Spleen (tissue), 7 donors: Measurements from ENCODE around the gene DHX32.

Source experiments
- POLR2AphosphoS5 ChIP-seq, 3 donors: sonication (generic); formaldehyde crosslinking; IDR thresholded peaks; one replicate each; pipeline ENCODE4 v1.5.1; 2017; ENCODE audit warnings: antibody characterized with exemption in 3 of 3
- TF ChIP-seq, protein P1 (sequence below), 11 experiments: fragments of 200-600 bp in 7 of 11; fragments of 450-650 bp in 4 of 11; sonication (generic) in 4 of 11; IDR thresholded peaks in 8 of 11; conservative IDR thresholded peaks in 3 of 11; 1 replicate in 7 of 11; 2 replicates in 4 of 11; pipeline versions ENCODE4 v1.4.0 to v1.8.0; 2016 to 2021; ENCODE audit warnings: antibody characterized with exemption in 11 of 11, inconsistent platforms in 4 of 11, mild to moderate bottlenecking in 1 of 11
- donor health status: DM: no; HTN: no; CAD: no; lungs with moderate emphysema.
- donor health status: DM: no; HTN: no; CAD: no.
- donor health status: DM: no; HTN: no; CAD: no.

DNA sequence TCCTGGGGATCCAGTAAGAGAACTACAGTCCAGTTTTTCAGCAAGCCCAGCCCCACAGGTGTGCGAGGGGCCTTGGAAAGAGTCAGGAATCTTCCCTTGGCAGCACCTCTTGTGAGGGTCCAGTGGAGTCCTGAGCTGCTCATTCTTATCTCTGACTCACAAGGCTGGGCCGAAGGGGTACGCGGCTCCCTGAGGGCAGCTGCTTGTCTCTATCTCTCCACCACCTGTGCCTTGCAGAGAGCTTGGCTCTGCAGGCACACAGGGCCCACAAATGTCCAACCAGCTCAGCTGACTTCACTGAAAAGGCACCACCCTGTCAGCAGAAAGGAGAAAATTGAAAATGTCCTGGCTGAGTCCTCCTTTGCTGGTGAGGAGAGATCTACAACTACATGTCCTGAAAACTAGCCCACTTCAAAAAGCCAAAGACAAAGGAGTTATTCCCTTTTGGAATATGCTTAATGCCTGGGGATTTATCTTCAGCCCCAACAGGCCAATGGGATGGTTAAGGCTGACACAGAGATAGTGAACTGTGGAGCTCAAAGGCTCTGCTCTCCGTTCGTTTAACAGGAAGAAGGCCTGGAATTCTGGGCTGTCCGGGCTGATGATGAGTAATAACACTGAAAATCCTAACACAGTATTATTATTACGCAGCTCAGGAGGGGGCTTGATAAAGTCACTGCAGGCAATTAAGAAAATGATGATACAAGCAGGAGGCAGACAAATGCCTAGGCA, 81.5 kb downstream of the DHX32 start:
- TF ChIP-seq, protein P1, sequence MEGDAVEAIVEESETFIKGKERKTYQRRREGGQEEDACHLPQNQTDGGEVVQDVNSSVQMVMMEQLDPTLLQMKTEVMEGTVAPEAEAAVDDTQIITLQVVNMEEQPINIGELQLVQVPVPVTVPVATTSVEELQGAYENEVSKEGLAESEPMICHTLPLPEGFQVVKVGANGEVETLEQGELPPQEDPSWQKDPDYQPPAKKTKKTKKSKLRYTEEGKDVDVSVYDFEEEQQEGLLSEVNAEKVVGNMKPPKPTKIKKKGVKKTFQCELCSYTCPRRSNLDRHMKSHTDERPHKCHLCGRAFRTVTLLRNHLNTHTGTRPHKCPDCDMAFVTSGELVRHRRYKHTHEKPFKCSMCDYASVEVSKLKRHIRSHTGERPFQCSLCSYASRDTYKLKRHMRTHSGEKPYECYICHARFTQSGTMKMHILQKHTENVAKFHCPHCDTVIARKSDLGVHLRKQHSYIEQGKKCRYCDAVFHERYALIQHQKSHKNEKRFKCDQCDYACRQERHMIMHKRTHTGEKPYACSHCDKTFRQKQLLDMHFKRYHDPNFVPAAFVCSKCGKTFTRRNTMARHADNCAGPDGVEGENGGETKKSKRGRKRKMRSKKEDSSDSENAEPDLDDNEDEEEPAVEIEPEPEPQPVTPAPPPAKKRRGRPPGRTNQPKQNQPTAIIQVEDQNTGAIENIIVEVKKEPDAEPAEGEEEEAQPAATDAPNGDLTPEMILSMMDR (IDR thresholded peaks at IDR 0.05 in 8 of 11, conservative IDR thresholded peaks at IDR 0.05 in 3 of 11): no peak
- no peak for TF ChIP-seq POLR2AphosphoS5 (IDR thresholded peaks at IDR 0.05)
